ENCODE measurements around the gene SGCA. TPM values are rescaled to one million over a fixed set of nuclear protein-coding genes. Genes with fewer than 3 reads are reported as not detected.

The SGCA gene
- total RNA-seq, 4 donors from 2014 or later = 1.8 to 7.8 (median 4.9) TPM

- DNase-seq (ENCODE audit: low spot score in 2 of 2) = no peak
- peaks cover 0 to 86% (median 27%) of the 10 kb centered on the region in 4 donors for H3K4me1 ChIP-seq
- WGBS, 2 donors = 84 to 87% methylated on average over 4 of the region's 4 CpGs
- H3K27ac ChIP-seq = peak overlapping the region; percentile 52 to 89 (median 70)
- no peak for TF ChIP-seq CTCF (IDR thresholded peaks at IDR 0.05)
- TF ChIP-seq EP300 (IDR thresholded peaks at IDR 0.05) = no peak
- no peak for TF ChIP-seq POLR2A (IDR thresholded peaks at IDR 0.05)
- H3K36me3 ChIP-seq = no peaks in the 10 kb centered on the region
- H3K27me3 ChIP-seq = no peaks in the 10 kb centered on the region
- H3K9me3 ChIP-seq = no peaks in the 10 kb centered on the region
- H3K4me3 ChIP-seq = peak overlapping the region in 1 of 4 donors; percentile 33
These were observed 14.3 kb downstream of the SGCA start for GRCh38 chr17:50180111-50180510.

- WGBS, 2 donors = 45 to 61% methylated on average over 12 of the region's 12 CpGs
- peaks cover 0 to 4% (median 0%) of the 10 kb centered on the region in 3 donors for H3K36me3 ChIP-seq
- H3K9me3 ChIP-seq = no peaks in the 10 kb centered on the region
- DNase-seq (ENCODE audit: low spot score in 2 of 2) = no peak
- H3K4me1 ChIP-seq = peaks cover 0 to 86% (median 29%) of the 10 kb centered on the region in 4 donors
- TF ChIP-seq POLR2A (IDR thresholded peaks at IDR 0.05) = no peak
- TF ChIP-seq EP300 (IDR thresholded peaks at IDR 0.05) = no peak
- no peak for TF ChIP-seq CTCF (IDR thresholded peaks at IDR 0.05)
- H3K27me3 ChIP-seq = no peaks in the 10 kb centered on the region
- H3K27ac ChIP-seq = peak overlapping the region; percentile 52 to 89 (median 70)
- peak overlapping the region in 3 of 4 donors; percentile 19 to 33 (median 24) for H3K4me3 ChIP-seq
These were observed 14.8 kb downstream of the SGCA start for GRCh38 chr17:50180620-50181019.

- peaks cover 0 to 84% (median 32%) of the 10 kb centered on the region in 4 donors for H3K4me1 ChIP-seq
These were observed 15.3 kb downstream of the SGCA start for GRCh38 chr17:50181144-50181543.

GRCh38 chr17:50181591-50182560, 16.1 kb downstream of the SGCA start:
- Histone ChIP-seq H3K4me3 (peak overlapping the region in 1 of 4 donors; percentile 33), H3K4me1 (peaks cover 0 to 85% (median 31%) of the 10 kb centered on the region in 4 donors), H3K36me3 (peaks cover 0 to 17% (median 0%) of the 10 kb centered on the region in 3 donors), H3K9me3 (no peaks in the 10 kb centered on the region), H3K27ac (peak overlapping the region; percentile 52 to 89 (median 70)), H3K27me3 (no peaks in the 10 kb centered on the region)
- no peak for DNase-seq (ENCODE audit: low spot score in 2 of 2)
- TF ChIP-seq EP300 (IDR thresholded peaks at IDR 0.05) (no peak), POLR2A (IDR thresholded peaks at IDR 0.05) (no peak), CTCF (IDR thresholded peaks at IDR 0.05) (no peak)
- WGBS, 2 donors = 49 to 54% methylated on average over 12 of the region's 12 CpGs

More at GRCh38 chr17:50181144-50181543, 15.3 kb downstream of the SGCA start:
- Histone ChIP-seq H3K27ac (peak overlapping the region; percentile 52 to 89 (median 70)), H3K36me3 (peaks cover 0 to 9% (median 0%) of the 10 kb centered on the region in 3 donors), H3K4me3 (peak overlapping the region in 3 of 4 donors; percentile 19 to 33 (median 24)), H3K27me3 (no peaks in the 10 kb centered on the region), H3K9me3 (no peaks in the 10 kb centered on the region)
- 34 to 46% methylated on average over 13 of the region's 13 CpGs for WGBS, 2 donors
- no peak for DNase-seq (ENCODE audit: low spot score in 2 of 2)
- no peak for TF ChIP-seq CTCF (IDR thresholded peaks at IDR 0.05)
- peak in 1 of 2 donors; percentile 85 for TF ChIP-seq EP300 (IDR thresholded peaks at IDR 0.05)
- peak in 1 of 2 donors; percentile 25 for TF ChIP-seq POLR2A (IDR thresholded peaks at IDR 0.05)

Data from tibial nerve (tissue), 4 donors.